GM10248 (cell line): ENCODE data around the gene SLC36A4.

ENCODE experiments used
- CTCF ChIA-PET: fragments of 300-600 bp; sonication (Branson Sonifier 250); formaldehyde crosslinking; extraction: SDS; loops from one replicate; lab custom pipeline; 2021; ENCODE audit warnings: antibody characterized with exemption; lab: Yijun Ruan, JAX
- POLR2A ChIA-PET: fragments of 350-650 bp; sonication (Branson Sonifier 250); formaldehyde crosslinking; extraction: SDS; loops from one replicate; lab custom pipeline; 2020; ENCODE audit warnings: antibody characterized with exemption; lab: Yijun Ruan, JAX
- DNase-seq: peaks from one replicate; pipeline ENCODE4 v3.0.0; 2012; ENCODE audit errors: extremely low spot score
- TF ChIP-seq, protein P1 (sequence below): IDR thresholded peaks from 2 replicates; pipeline ENCODE4 v1.5.1; 2012; ENCODE audit warnings: mild to moderate bottlenecking, low read depth; ENCODE audit errors: extremely low read depth, missing control alignments, control extremely low read depth

Gene SLC36A4

DNA sequence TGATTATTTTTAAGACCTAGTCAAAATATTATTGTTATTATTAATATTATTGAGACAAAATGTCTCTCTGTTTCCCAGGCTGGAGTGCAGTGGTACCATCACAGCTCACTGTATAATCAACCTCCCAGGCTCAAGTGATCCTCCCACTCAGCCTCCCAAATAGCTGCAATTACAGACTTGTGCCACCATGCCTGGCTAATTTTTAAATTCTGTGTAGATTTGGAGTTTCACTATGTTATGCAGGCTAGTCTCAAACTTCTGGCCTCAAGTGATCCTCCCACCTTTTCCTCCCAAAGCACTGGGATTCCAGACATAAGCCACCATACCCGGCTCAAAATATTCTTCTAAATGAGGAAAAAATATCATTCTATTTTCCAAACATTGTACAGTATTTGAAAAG is 37.0 kb downstream of the SLC36A4 start:
- DNase-seq = no peak
- ChIA-PET CTCF (interaction anchor here (1.6 to 2.4 kb wide), 3 partner anchors 9 to 14 kb away, joined by 4 to 10 read pairs (median 5); no protein-coding TSS in a partner anchor), POLR2A (no interaction called here)
- TF ChIP-seq, protein P1, sequence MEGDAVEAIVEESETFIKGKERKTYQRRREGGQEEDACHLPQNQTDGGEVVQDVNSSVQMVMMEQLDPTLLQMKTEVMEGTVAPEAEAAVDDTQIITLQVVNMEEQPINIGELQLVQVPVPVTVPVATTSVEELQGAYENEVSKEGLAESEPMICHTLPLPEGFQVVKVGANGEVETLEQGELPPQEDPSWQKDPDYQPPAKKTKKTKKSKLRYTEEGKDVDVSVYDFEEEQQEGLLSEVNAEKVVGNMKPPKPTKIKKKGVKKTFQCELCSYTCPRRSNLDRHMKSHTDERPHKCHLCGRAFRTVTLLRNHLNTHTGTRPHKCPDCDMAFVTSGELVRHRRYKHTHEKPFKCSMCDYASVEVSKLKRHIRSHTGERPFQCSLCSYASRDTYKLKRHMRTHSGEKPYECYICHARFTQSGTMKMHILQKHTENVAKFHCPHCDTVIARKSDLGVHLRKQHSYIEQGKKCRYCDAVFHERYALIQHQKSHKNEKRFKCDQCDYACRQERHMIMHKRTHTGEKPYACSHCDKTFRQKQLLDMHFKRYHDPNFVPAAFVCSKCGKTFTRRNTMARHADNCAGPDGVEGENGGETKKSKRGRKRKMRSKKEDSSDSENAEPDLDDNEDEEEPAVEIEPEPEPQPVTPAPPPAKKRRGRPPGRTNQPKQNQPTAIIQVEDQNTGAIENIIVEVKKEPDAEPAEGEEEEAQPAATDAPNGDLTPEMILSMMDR = no peak

DNA sequence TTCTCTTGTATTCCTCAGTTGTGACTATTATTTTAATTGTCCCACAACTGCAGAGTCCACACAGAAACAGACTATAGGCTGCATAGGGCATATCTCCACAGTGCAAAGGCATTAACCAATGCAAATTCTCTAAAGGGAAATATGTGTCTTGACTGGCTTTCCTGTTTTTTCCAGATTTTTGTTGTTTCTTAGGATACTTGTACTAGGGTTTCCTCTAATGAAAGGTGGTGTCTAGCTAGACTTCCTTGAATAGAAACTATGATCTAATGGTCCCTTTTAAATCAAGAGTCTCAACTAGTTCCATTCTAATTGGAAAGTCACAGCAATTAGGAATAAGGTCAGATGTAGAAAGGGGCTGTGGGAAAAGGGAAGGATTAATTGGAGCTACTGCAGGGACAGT is 37.6 kb downstream of the SLC36A4 start:
- TF ChIP-seq, protein P1 = no peak
- ChIA-PET POLR2A (no interaction called here), CTCF (interaction anchor here (0.7 to 2.4 kb wide), 4 partner anchors 10 to 13 kb away, joined by 3 to 10 read pairs (median 4); no protein-coding TSS in a partner anchor)
- DNase-seq = no peak

DNA sequence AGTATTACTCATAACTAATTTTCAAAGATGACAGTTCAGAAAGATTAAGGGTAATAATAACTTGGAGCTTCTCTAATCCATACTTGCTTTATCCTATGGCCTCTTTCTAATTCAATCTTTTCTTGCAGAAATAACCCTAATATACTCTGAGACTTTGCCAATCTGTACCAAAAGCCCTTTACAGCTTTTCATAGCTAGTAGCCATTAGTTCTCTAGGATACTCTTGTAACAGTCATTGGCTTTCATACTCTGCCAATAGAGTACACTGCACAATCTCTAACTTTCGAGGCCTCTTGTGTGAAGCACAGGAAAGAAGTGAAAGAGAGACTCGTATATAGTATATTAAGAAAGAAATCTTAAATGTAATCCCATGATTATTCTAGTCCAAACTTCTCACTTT is 38.1 kb downstream of the SLC36A4 start:
- TF ChIP-seq, protein P1 = no peak
- CTCF ChIA-PET = interaction anchor here (0.7 to 2.4 kb wide), 4 partner anchors 9 to 13 kb away, joined by 3 to 10 read pairs (median 4); no protein-coding TSS in a partner anchor
- DNase-seq = no peak
- POLR2A ChIA-PET = no interaction called here

DNA sequence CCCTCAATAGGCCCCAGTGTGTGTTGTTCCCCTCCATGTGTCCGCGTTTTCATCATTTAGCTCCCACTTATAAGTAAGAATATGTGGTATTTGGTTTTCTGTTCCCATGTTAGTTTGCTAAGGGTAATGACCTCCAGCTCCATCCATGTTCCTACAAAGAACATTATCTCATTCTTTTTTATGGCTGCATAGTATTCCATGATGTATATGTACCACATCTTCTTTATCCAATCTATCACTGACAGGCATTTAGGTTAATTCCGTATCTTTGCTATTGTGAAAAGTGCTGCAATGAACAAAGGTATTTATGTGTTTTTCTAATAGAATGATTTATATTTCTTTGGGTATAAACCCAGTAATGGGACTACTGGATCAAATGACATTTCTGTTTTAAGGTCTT is 42.1 kb downstream of the SLC36A4 start:
- CTCF ChIA-PET = interaction anchor here (1.0 kb wide), 1 partner anchor 70 kb away, joined by 3 read pairs; no protein-coding TSS in a partner anchor
- DNase-seq = no peak
- TF ChIP-seq, protein P1 = no peak
- POLR2A ChIA-PET = no interaction called here

DNA sequence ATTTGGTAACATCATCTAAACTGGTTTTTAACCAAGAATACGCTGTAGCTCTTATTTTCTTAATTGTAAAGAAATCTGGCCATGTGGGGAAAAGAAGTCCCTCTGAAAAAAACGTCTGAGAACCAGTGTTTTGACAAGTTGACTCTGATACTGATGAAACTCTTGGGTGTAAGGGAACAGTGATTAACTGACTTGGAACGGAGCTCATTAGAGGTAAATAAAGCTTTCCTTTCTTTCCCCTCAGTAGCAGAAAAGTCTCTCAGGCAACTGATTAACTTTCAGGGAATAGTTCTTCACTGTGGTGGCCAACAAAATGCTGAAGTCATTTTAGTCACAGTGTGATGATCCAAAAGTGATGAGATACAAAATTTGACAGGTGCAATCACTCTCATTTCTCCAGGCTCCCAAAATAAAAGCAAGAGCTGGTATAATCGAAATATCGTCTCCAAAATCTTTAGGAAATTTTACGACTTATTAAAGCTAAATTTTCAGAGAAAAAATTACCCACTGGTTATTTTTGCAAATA is 52.3 kb downstream of the SLC36A4 start:
- TF ChIP-seq, protein P1 = no peak
- ChIA-PET CTCF (interaction anchor here (0.8 to 1.9 kb wide), 5 partner anchors 10 to 91 kb away, joined by 3 to 8 read pairs (median 3); no protein-coding TSS in a partner anchor), POLR2A (no interaction called here)
- DNase-seq = no peak

DNA sequence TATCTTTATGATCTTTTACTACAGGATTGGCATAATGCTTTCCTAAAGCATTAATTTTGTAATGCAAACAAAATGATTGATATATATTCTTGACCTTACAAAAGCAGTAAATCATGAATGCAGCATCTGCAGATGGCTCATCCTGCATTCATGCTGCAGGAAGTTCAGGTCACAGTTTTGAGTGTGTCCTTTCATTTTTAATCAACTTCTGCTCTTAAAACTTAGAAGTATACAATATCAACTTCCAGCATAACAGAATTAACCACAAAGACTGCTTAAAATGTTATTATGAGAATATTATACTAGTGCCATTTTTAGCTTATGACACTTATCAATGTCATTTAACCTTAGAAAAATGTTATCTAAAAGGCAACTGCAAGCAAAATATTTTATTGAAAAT is 54.0 kb downstream of the SLC36A4 start:
- ChIA-PET CTCF (interaction anchor here (1.0 to 1.1 kb wide), 2 partner anchors 20 to 33 kb away, joined by 3 read pairs; no protein-coding TSS in a partner anchor), POLR2A (no interaction called here)
- TF ChIP-seq, protein P1 = no peak
- no peak for DNase-seq
